Stimulated activated naive CD8-positive, alpha-beta T cell treated with anti-CD3 and anti-CD28 coated beads, Interleukin-15, Interleukin-2, amounts not matched to agents 100 ng/mL and 50 ng/mL, for 24 hours (primary cell): ENCODE results near the gene DLGAP1.

Experiments
- H3K27ac Mint-ChIP-seq: one replicate; pipeline ENCODE4 v1.8.0; 2021; ENCODE audit warnings: mild to moderate bottlenecking, mixed read lengths
- H3K27me3 Mint-ChIP-seq: one replicate; pipeline ENCODE4 v1.8.0; 2021; ENCODE audit warnings: mixed read lengths
- H3K36me3 Mint-ChIP-seq: one replicate; pipeline ENCODE4 v1.8.0; 2021; ENCODE audit warnings: low read depth, mixed read lengths
- H3K4me1 Mint-ChIP-seq: one replicate; pipeline ENCODE4 v1.8.0; 2021; ENCODE audit warnings: low read depth, mixed read lengths
- H3K4me3 Mint-ChIP-seq: one replicate; pipeline ENCODE4 v1.8.0; 2021; ENCODE audit warnings: mild to moderate bottlenecking, mixed read lengths
- H3K9me3 Mint-ChIP-seq: one replicate; pipeline ENCODE4 v1.8.0; 2021; ENCODE audit warnings: mixed read lengths

Gene DLGAP1

GRCh38 chr18:3867236-3867635, 587.9 kb downstream of the DLGAP1 start:
- H3K4me3 Mint-ChIP-seq = no peak overlapping the region
- H3K27me3 Mint-ChIP-seq = peaks cover 10% of the 10 kb centered on the region
- H3K36me3 Mint-ChIP-seq = no peaks in the 10 kb centered on the region
- H3K4me1 Mint-ChIP-seq = no peaks in the 10 kb centered on the region
- H3K9me3 Mint-ChIP-seq = no peaks in the 10 kb centered on the region
- H3K27ac Mint-ChIP-seq = no peak overlapping the region

DNA sequence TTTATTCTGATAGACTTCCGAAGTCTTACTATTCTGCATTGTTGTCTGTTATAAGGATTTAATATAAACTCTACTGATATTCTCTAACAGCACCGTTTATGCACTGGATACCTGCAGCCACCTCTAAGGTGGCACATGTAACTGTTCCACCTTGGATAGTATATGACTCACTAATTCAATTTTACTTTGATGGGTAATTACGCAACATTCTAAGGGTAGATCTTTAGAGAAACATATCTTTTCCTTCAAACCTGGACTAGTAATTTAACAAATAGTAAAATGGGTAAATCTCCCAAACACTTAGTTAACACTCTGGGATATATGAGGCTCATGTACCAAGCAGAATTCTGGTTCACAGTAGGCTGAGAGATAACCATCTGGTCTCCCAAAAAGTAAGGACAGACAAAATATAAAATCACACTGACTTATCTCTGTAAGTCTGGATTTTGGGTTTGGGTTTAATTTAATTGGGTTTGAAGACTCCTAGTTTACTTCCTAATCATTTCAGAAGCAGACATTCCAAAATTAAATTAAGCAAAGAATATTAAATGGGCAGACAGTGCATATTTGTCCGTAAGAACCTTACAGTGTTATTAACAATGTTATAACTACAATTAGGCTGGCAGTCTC, 590.3 kb downstream of the DLGAP1 start:
- Mint-ChIP-seq H3K27me3 (no peaks in the 10 kb centered on the region), H3K27ac (no peak overlapping the region), H3K4me3 (no peak overlapping the region), H3K9me3 (no peaks in the 10 kb centered on the region), H3K36me3 (no peaks in the 10 kb centered on the region), H3K4me1 (no peaks in the 10 kb centered on the region)

DNA sequence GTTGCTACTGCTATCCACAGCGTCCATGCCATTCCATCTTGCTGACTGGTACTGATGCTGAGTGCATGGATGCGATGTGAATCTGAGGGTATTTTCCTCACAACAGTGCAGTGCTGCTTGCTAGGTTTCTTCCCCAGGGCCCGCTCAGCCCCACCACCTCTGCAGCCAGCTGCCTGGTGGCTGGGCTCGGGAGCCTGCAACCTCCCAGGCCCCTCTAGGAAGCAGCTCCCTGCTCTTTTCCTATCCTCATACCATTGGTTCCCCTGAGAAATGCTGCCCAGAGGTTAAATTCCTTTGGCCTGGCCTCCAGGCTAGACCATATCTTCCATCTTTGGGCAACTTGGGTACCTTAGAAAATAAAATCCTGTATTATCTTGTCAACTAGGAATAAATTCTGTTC, 591.5 kb downstream of the DLGAP1 start:
- Mint-ChIP-seq H3K9me3 (no peaks in the 10 kb centered on the region), H3K27ac (no peak overlapping the region), H3K27me3 (no peaks in the 10 kb centered on the region), H3K4me1 (no peaks in the 10 kb centered on the region), H3K4me3 (no peak overlapping the region), H3K36me3 (no peaks in the 10 kb centered on the region)

DNA sequence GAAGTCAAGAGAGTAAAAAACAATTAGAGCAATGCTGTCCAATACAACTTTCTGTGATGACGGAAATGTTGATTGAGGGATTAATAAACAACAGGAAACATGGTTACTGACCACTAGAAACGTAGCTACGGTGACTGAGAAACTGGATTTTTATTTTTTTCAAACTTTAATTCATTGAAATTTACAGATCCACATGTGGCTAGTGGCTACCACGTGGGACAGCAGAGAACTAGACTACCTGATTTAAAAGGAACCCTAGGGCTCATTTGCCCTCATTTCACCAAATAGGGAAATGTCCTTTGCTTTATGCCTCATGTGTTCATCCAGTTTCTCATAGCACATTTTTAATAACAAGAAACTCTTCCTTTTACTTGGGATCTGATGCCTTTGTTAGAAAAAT, 592.1 kb downstream of the DLGAP1 start:
- Mint-ChIP-seq H3K9me3 (no peaks in the 10 kb centered on the region), H3K27ac (no peak overlapping the region), H3K4me1 (no peaks in the 10 kb centered on the region), H3K27me3 (no peaks in the 10 kb centered on the region), H3K36me3 (no peaks in the 10 kb centered on the region), H3K4me3 (no peak overlapping the region)

DNA sequence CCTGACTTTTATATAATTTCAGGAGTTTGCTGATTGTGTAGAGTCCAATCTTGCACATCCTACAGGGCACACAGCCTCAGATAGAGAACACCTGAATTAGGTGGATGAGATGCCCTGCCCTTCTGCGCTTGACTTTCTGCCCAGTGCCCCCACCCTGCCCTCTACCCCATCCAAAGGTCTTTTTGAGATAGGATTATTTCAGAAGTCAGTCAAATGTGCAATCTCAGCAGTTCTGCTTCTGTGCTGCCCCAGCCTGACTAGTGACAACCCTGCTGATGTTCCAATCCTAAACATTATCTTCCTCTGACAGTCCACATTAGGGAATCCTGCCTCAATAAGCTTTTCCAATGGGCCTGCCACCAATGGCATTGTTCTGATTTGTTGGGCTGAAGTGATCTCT, 593.6 kb downstream of the DLGAP1 start:
- Mint-ChIP-seq H3K4me1 (no peaks in the 10 kb centered on the region), H3K27ac (no peak overlapping the region), H3K9me3 (no peaks in the 10 kb centered on the region), H3K27me3 (no peaks in the 10 kb centered on the region), H3K4me3 (no peak overlapping the region), H3K36me3 (no peaks in the 10 kb centered on the region)

- H3K27me3 Mint-ChIP-seq = no peaks in the 10 kb centered on the region
- no peaks in the 10 kb centered on the region for H3K4me1 Mint-ChIP-seq
- H3K27ac Mint-ChIP-seq = no peak overlapping the region
- no peak overlapping the region for H3K4me3 Mint-ChIP-seq
- no peaks in the 10 kb centered on the region for H3K9me3 Mint-ChIP-seq
- no peaks in the 10 kb centered on the region for H3K36me3 Mint-ChIP-seq
Measured at GRCh38 chr18:3857544-3857943, 597.6 kb downstream of the DLGAP1 start.

GRCh38 chr18:3855966-3856365, 599.1 kb downstream of the DLGAP1 start:
- Mint-ChIP-seq H3K36me3 (no peaks in the 10 kb centered on the region), H3K4me3 (no peak overlapping the region), H3K27ac (no peak overlapping the region), H3K9me3 (peaks cover 4% of the 10 kb centered on the region), H3K27me3 (no peaks in the 10 kb centered on the region), H3K4me1 (no peaks in the 10 kb centered on the region)

DNA sequence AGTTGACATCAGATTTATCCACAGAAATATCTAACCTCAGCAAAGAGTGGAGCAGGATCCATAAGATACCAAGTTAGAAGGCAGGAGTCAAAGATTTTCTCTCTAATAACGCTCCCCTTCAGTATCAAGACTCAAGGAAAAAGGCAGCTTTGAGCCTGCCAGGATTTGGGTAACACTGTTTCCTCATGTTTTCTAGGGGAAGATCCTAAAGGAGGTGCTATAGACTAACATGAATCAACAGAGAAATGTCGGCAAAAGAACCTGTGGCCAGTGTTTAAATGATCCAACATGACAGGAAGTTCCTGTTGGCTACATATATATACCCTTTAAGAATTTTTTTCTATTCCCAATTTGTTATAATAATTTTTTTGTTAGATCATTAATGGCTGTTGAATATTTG, 602.8 kb downstream of the DLGAP1 start:
- Mint-ChIP-seq H3K36me3 (no peaks in the 10 kb centered on the region), H3K27me3 (no peaks in the 10 kb centered on the region), H3K4me1 (no peaks in the 10 kb centered on the region), H3K4me3 (no peak overlapping the region), H3K27ac (no peak overlapping the region), H3K9me3 (peaks cover 4% of the 10 kb centered on the region)

- Mint-ChIP-seq H3K4me1 (no peaks in the 10 kb centered on the region), H3K36me3 (no peaks in the 10 kb centered on the region), H3K9me3 (peaks cover 4% of the 10 kb centered on the region), H3K27ac (no peak overlapping the region), H3K27me3 (no peaks in the 10 kb centered on the region), H3K4me3 (no peak overlapping the region)
Measured at GRCh38 chr18:3851159-3851558, 603.9 kb downstream of the DLGAP1 start.

DNA sequence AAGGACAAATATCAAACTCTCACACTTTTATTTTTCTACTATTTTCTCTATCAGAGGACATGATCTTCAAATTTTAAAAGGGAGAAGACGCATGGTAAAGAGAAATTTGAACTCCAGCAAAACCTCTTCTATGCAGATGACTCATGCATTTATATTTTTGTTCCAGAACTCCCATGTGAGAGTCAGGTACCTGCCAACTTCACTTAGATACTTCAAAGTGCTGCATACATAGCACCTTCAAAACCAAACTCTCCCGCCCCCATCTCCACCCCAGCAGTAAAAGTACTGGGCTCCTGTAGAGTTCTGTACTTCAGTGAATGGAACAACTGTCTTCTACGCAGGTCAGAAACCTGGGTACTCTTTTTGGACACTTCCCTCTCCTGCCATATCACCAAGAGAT, 606.8 kb downstream of the DLGAP1 start:
- Mint-ChIP-seq H3K4me3 (no peak overlapping the region), H3K27ac (no peak overlapping the region), H3K4me1 (no peaks in the 10 kb centered on the region), H3K36me3 (no peaks in the 10 kb centered on the region), H3K9me3 (peaks cover 4% of the 10 kb centered on the region), H3K27me3 (no peaks in the 10 kb centered on the region)

DNA sequence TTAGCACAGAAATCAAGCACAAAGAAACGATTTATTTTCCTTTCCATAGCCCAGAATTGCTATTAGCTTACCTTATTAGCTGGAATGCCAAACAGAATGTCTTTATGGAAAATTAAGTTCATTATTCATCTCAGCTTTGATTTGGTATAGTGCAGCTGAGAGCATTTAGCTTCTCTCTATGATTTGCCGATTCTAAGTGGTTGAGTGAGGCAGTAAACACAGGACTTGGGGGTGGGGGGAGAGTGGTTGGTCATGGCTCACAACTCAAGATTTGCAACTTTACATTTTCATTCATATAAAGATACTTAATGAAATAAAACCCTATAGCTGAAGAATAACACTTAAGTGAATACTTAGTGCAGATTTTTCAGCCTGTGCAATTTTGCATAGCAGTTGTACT, 609.9 kb downstream of the DLGAP1 start:
- H3K27ac Mint-ChIP-seq = no peak overlapping the region
- no peaks in the 10 kb centered on the region for H3K36me3 Mint-ChIP-seq
- H3K9me3 Mint-ChIP-seq = no peaks in the 10 kb centered on the region
- no peaks in the 10 kb centered on the region for H3K4me1 Mint-ChIP-seq
- no peak overlapping the region for H3K4me3 Mint-ChIP-seq
- no peaks in the 10 kb centered on the region for H3K27me3 Mint-ChIP-seq

DNA sequence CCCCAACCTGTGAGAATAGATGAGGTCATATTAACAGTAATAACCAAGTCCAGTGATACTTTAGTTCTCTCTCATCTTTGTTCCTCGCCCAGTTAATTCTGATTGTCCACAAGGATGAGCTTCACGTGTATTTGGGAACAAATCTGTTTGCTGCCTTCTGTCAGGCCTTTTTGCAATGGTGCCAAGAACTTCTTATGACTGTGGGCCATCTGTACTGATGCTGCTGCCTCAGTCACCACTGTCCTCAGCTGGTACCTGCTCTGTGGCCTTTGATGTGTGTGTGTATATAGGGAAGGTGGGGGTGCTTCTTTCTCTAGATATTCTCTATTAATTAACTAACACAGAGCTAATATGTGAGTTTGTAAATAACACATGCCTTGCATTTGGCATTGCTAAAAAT, 612.3 kb downstream of the DLGAP1 start:
- no peaks in the 10 kb centered on the region for H3K36me3 Mint-ChIP-seq
- no peak overlapping the region for H3K4me3 Mint-ChIP-seq
- peaks cover 5% of the 10 kb centered on the region for H3K27me3 Mint-ChIP-seq
- no peaks in the 10 kb centered on the region for H3K9me3 Mint-ChIP-seq
- no peaks in the 10 kb centered on the region for H3K4me1 Mint-ChIP-seq
- no peak overlapping the region for H3K27ac Mint-ChIP-seq

DNA sequence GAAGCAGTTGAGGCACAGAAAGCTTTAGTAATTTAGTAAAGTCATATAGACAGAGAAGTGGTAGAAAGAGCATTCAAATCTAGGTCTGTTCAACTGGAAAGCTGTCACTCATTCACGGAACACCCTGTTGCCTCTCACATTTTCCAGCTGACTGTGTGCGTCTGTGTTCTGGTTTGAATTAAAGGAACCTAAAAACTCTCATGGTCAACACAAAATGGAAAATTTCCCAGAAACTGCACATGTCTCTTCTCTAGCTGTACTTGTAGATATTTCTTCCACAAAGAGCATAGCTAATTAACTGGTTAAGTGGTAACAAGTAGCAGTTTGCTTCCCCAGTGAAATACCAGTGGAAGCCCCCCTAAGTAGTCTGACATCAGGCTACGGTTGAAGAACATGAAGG, 614.3 kb downstream of the DLGAP1 start:
- no peak overlapping the region for H3K27ac Mint-ChIP-seq

DNA sequence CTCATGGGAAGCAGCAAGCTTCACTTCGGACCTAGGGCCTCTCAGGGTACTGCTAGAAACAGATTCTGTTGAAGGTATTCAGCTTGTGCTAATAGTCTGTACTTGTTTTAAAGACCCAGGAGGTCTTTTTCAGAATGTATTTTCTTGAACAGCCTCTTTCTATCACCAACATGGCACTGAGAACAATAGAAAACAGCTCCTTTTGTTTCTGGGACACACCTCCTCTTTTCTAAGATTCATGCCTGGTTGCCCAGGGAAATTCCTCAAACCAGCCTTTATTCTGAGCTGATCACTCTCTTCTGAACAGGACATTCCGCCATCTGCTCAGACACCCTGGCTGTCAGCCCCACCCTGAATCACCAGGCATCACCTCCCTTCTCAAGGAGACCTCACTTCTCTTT, 615.5 kb downstream of the DLGAP1 start:
- Mint-ChIP-seq H3K4me3 (no peak overlapping the region), H3K27me3 (peaks cover 8% of the 10 kb centered on the region), H3K4me1 (no peaks in the 10 kb centered on the region), H3K27ac (no peak overlapping the region), H3K9me3 (no peaks in the 10 kb centered on the region), H3K36me3 (no peaks in the 10 kb centered on the region)

More for the DNA sequence above, 614.3 kb downstream of the DLGAP1 start:
- H3K4me1 Mint-ChIP-seq = no peaks in the 10 kb centered on the region
- H3K27me3 Mint-ChIP-seq = peaks cover 5% of the 10 kb centered on the region
- no peak overlapping the region for H3K4me3 Mint-ChIP-seq
- no peaks in the 10 kb centered on the region for H3K36me3 Mint-ChIP-seq
- no peaks in the 10 kb centered on the region for H3K9me3 Mint-ChIP-seq

GRCh38 chr18:3836483-3837335, 618.4 kb downstream of the DLGAP1 start:
- H3K27me3 Mint-ChIP-seq = peaks cover 12% of the 10 kb centered on the region
- H3K4me3 Mint-ChIP-seq = no peak overlapping the region
- H3K9me3 Mint-ChIP-seq = no peaks in the 10 kb centered on the region
- no peak overlapping the region for H3K27ac Mint-ChIP-seq
- no peaks in the 10 kb centered on the region for H3K36me3 Mint-ChIP-seq
- H3K4me1 Mint-ChIP-seq = no peaks in the 10 kb centered on the region
